NCI-H2227 treated with DMSO at 0.1 percent for 48 hours (cell line): Measurements from ENCODE around the gene LIF.
"Not testable (repeated sequence)": the region's sequence is repeated elsewhere in the genome, so short reads cannot be mapped to it uniquely, and the experiment has no call there.

ENCODE experiments used
- DNase-seq: peaks from one replicate; lab custom pipeline; 2025; lab: John Stamatoyannopoulos, UW

The LIF gene

DNA sequence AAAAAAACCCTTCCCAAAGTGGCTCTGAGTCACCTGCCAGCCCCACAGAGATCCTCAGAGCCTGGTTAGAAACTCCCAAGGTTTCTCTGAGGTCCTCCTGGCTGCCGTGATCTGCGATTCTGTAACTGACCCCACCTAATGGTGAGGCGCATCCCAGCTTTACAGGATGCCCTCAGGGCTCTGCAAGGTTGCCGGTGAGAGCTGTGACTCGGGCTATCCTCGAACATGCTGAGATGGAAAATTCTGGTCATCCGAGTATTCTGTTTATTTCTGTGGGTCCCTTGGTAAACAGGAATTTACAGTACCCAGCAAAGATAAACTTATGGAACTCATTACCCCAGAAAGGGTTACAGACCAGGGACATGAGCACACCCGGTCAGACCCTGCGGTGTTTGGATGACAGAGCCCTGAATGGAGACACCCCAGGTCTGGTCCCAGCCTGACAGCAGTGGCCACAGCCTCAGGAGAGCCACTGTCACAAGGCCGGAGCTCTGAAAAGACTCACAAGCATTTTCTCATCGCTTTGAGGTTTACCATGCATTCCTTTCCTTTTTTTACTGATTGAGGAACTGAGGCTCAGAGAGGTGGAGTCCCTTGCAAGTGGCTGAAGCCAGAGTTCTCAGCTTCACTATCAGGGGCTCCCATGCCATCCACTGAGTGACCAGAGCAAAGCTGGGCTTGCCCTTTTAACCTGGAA, 22.2 kb downstream of the LIF start:
- no peak for DNase-seq

DNA sequence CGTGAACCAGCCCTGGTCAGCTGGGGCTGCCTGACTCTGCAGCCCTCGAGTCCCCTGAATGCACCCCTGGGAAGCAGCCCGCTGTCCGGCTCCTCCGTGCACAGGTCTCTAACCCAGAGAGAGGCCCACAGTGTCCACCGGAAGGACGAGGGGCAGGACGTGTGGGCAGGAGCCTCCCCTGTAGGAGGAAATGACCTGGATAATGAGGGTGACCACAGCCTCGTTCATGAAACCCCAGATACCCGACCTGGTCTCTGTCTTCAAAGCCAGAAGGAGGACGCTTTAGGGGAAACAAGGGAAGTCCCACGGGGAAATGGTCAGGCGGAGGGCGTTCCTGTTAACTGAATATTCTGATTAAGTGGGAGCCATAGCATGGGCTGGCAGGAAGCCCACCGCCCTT, 23.3 kb downstream of the LIF start:
- DNase-seq: no peak

- DNase-seq: no peak
Observed at GRCh38 chr22:30222321-30222720, 24.2 kb downstream of the LIF start.

DNA sequence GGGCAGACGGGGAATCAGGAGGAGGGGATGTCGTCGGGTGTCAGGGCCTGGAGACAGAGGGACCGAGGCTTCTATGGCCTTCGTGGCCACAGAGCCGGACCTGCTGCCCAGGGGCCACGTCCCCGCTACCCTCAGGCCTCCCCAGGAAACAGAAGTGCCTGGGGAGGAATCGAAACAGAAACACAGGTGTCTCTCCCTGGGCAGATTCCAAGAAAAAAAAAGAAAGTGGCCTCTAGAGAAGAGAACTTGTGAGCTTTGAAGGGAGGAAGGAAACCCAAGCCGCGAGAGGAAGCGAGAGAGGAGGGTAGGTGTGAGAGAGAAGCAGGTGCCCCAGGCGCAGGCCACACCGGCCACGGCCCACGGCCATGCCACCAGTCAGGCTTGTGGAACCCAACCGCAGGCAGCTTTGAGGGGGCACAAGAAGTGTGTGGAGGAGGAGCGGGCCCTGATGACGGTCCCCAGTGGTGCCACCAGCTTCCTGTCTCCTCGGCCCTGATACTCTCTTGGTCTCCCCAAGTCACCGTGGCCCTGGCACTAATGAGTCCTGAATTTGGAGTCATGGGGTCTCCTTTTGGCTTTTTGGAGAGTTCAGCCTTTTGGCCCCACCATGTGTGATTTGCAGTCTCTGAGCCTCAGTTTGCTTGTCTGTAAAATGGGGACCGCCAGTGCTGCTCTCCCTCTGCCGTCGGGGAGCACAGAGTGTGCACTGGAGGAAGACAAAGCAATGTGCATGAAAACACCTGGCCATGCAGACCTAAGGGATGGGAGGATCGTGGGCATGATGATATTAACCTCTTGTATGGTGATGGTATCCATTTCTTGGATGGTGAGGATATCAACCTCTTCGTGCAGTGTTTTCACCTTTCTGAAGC, 25.2 kb downstream of the LIF start:
- DNase-seq: no peak

- no peak for DNase-seq
Observed at GRCh38 chr22:30220338-30221012, 26.1 kb downstream of the LIF start.

- no peak for DNase-seq
Observed at GRCh38 chr22:30219668-30220278, 26.8 kb downstream of the LIF start.

- no peak for DNase-seq
Observed at GRCh38 chr22:30219049-30219654, 27.4 kb downstream of the LIF start.

GRCh38 chr22:30217698-30218560, 28.6 kb downstream of the LIF start:
- no peak for DNase-seq

DNA sequence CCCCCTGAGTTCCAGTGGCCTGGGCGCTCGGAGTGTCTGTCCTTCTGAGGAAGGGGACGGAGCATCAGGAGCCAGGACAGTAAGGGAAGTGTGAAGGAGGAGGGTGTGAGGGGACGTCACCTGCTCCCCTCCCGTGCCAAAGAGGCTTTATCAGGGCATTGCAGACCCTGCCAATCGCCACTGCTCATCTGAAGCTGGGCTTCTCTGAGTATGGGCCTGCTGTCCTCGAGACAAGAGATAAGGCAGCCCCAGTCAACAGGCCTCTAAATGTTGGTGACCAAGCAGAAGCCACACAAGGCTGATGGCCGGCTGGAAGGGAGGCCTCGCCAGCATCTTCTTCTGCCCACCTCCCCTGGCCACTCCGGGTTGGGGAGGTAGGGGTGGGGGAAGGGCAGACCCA, 29.8 kb downstream of the LIF start:
- no peak for DNase-seq

DNA sequence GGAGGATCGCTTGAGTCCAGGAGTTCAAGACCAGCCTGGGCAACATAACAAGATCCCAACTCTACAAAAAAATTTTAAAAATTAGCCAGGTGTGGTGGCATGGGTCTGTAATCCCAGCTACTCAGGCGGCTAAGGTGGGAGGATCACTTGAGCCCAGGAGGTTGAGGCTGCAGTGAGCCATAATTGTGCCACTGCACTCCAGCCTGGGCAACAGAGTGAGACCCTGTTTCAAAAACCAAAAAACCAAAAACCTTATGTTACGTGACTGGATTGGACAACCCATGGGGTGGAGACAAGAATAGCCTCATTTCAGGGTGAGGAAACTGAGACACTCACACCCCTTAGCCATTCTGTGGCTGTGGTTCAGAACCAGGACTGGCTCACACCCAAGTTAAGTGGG, 30.3 kb downstream of the LIF start:
- DNase-seq: not testable (repeated sequence)

- DNase-seq: no peak
Observed at GRCh38 chr22:30214703-30215407, 31.7 kb downstream of the LIF start.

- DNase-seq: no peak
Observed at GRCh38 chr22:30212996-30213441, 33.5 kb downstream of the LIF start.

DNA sequence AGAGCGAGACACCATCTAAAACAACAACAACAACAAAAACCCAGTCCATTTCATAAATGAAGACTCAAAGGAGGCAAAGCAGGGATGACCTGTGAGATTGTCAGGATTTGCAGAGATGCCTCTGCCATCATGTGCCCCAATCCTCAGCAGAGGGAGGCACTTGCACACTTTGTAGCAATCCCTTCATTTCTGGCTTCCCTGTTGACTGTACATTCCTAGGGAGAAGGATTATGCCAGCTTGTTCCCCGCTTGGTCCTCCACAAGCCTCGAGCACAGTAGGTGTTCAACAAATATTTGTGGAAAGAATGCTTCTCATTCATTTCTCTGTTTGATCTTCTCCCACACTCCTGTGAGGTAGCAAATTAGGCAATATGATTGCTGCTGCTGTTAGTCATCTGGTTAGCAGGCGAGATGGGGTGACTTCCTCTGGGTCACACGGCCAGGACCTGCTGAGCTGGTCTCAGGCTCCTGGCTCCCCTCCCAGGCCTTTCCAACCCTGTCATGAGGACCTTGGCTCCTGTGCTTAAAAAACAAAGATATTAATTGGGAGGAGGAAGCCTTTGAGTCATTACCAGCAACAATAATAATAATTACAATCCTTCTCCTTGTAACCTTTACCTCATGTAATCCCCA, 34.1 kb downstream of the LIF start:
- DNase-seq: no peak

DNA sequence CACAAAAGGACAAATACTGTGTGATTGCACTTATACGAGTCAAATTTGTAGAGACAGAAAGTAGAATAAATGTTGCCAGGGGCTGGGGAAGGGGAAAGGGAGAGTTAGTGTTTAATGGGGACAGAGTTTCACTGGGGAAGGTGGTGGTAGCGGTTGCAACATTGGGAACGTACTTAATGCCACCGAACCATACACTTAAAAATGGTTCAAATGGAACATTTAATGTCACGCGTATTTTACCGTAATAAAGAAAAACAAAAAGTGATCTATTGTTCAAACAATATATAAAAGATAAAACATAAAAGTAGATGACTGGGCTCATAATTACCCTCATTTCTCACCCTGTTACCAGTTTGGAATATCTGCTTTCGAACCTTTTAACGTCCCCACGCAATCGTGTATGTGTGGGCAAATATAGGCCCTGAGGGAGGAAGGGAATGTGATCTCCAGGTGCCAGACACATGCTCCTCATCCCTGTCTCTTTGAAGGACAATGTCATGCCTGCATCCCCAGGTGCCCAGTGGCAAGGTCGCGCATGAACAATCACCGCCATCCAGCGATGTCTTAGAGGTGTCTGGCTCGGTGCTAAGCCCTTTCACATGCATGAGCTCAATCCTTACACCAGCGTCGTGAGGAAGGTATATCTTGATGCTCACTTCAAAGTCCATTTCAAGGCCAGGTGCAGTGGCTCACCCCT, 35.3 kb downstream of the LIF start:
- DNase-seq: no peak

- DNase-seq: no peak
Observed at GRCh38 chr22:30210235-30210909, 36.2 kb downstream of the LIF start.

DNA sequence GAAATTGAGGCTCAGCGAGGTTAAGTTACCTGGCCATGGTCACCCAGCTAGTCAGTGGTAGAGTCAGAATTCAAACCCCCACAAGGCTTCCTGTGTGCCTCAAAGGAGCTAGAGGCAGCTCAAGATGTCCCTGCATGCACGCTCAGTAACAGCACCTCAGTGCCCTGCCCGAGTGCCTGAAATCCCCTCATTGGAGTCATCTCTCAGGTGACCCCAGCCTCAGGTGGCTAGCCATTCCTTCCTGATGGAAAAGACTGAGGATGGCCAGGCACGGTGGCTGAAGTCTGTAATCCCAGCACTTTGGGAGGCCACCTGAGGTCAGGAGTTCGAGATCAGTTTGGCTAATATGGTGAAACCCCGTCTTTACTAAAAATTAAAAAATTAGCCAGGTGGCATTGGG, 36.9 kb downstream of the LIF start:
- DNase-seq: no peak

DNA sequence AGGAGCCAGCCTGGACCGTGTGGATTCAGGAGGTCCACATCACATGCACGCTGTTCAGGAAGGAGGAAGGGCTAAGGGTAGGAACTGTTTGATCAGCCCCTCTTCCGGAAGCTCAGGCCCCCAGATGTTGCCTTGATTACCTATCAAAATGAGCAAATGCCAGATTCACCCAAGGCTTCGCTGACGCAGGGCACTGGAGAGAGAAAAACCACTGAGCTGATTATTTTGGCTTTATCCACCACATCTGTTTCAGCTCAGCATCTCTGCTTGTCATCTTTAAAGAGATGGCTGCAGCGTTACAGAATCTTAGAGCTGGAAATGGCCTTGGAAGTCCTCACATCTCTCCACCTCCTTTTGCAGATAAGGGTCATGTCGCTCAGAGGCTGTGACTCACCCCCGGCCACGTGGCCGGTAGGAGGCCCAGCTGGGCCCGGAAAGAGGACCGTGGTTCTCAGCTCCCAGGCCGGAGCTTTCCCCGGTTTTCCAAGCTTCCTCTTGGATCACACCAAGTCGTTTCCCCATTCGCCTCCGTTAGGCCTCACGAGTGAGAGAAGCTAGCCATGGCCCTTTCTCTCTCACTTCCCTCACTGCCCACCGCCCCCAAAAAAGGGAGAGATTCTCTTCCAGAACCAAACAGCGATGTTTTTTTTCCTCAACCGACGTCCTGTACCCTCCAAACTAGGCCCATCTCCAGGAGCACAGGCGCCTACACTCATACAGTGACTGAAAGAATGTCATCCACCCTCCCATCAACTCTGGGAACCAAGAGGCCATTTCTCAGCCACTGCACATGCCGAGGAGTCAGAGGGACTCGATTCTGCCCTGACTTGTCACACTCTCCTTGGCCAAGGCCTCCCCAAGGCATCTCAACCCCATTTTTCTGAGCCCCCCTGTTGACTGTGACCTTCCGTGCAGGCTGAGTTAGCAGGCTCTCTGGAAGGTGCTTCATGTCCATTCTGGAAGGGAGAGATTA, 37.6 kb downstream of the LIF start:
- DNase-seq: no peak
